A673 (cell line): ENCODE measurements around the gene PDCD4. TPM values are rescaled to one million over a fixed set of nuclear protein-coding genes. Genes with fewer than 3 reads are reported as not detected.
"Not testable (repeated sequence)": the region's sequence is repeated elsewhere in the genome, so short reads cannot be mapped to it uniquely, and the experiment has no call there.

ENCODE experiments used
- BruUV-seq: library from RNA; stranded (reverse); fragments of 400-500 nt; replicated peaks from 2 replicates; lab custom pipeline; 2021; lab: Mats Ljungman, UMichigan
- CTCF ChIA-PET: fragments of 300-600 bp; sonication (Branson Sonifier 250); formaldehyde crosslinking; loops from one replicate; lab custom pipeline; 2022; ENCODE audit warnings: antibody characterized with exemption; lab: Charles Lee
- POLR2A ChIA-PET: fragments of 300-600 bp; sonication (Branson Sonifier 250); formaldehyde crosslinking; loops from one replicate; lab custom pipeline; 2022; ENCODE audit warnings: antibody characterized with exemption; ENCODE audit not compliant: low non-redundant PET; lab: Charles Lee
- DNase-seq: peaks from one replicate; pipeline ENCODE4 v3.0.0-alpha.2; 2015; ENCODE audit warnings: low spot score
- H3K27ac ChIP-seq: fragments of 200-600 bp; sonication (generic); 2 replicates; pipeline ENCODE4 v1.5.1; 2016; ENCODE audit warnings: mixed run types, low read depth, mild to moderate bottlenecking, mixed read lengths, antibody characterized with exemption, low read length; ENCODE audit not compliant: poor library complexity, severe bottlenecking
- H3K27me3 ChIP-seq: fragments of 200-600 bp; sonication (generic); replicated peaks from 2 replicates; pipeline ENCODE4 v1.6.1; 2017; ENCODE audit warnings: mixed run types, low read depth, mild to moderate bottlenecking, mixed read lengths, antibody characterized with exemption, low read length; ENCODE audit not compliant: insufficient read depth, poor library complexity
- H3K36me3 ChIP-seq: fragments of 200-600 bp; sonication (generic); 2 replicates; pipeline ENCODE4 v1.6.1; 2016; ENCODE audit warnings: mixed run types, mild to moderate bottlenecking, mixed read lengths, antibody characterized with exemption, low read length; ENCODE audit not compliant: insufficient read depth, poor library complexity, severe bottlenecking
- H3K4me1 ChIP-seq: fragments of 200-600 bp; sonication (generic); 2 replicates; pipeline ENCODE4 v1.6.1; 2017; ENCODE audit warnings: mixed run types, mild to moderate bottlenecking, mixed read lengths, antibody characterized with exemption, low read length; ENCODE audit not compliant: insufficient read depth, poor library complexity, severe bottlenecking
- H3K4me3 ChIP-seq: fragments of 200-600 bp; sonication (generic); 2 replicates; pipeline ENCODE4 v1.5.1; 2016; ENCODE audit warnings: low read depth, mixed run types, mild to moderate bottlenecking, mixed read lengths, low read length; ENCODE audit not compliant: poor library complexity, severe bottlenecking
- H3K9me3 ChIP-seq: fragments of 200-600 bp; sonication (generic); 2 replicates; pipeline ENCODE4 v1.6.1; 2016; ENCODE audit warnings: mixed run types, low read depth, mild to moderate bottlenecking, mixed read lengths, antibody characterized with exemption, low read length; ENCODE audit not compliant: poor library complexity, severe bottlenecking
- CTCF ChIP-seq: fragments of 300-800, 200-600 bp; sonication (generic); conservative IDR thresholded peaks from 2 replicates; pipeline ENCODE4 v1.5.1; 2017; ENCODE audit warnings: low read depth, mild to moderate bottlenecking, antibody characterized with exemption, low read length, moderate library complexity, mixed read lengths
- EZH2 ChIP-seq: fragments of 200-600 bp; sonication (generic); IDR thresholded peaks from 2 replicates; pipeline ENCODE4 v1.6.1; 2017; ENCODE audit warnings: borderline replicate concordance, low read depth, mild to moderate bottlenecking, mixed read lengths, antibody characterized with exemption, low read length; ENCODE audit not compliant: poor library complexity, severe bottlenecking
- intact Hi-C: fragments of 100-400 bp; cut with micrococcal nuclease; formaldehyde crosslinking; loops from one replicate; pipeline ENCODE4 v1.10.0; 2022; ENCODE audit not compliant: unreplicated experiment
- total RNA-seq: library from RNA; stranded (reverse); gene quantifications from 2 replicates; pipeline ENCODE4 v1.2.3, GENCODE V29; 2021

Gene PDCD4
- total RNA-seq, 1 experiment from 2014 or later, result 17.3 TPM

DNA sequence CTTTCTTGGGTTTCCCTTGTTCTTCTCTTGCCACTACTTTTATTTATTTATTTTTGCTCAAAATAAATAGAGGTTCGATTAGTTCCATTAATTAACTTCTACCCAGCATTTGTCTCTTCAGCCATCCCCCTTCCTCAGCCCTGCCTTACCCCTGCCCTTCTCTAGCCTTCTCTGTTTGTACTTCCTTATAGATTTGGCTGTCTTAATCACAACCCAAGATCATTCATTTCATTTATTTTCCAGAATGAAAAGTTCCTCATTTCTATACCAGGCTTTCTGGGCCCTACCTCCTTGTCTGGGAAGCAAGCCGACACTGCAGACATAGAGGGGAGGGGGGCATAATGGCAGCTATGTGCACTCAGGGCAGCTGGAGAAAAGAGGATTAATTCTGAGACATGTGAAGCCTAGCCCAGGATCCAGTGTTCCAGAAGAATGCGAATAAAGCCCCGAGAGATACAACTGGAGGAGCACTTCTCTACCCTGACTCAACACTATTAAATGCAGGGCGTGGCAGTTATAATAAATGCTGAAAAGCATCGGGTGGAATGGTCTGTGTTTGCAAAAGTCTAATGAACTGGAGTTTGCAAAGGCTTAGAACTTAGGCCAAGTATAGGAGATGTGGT lies 6.4 kb upstream of the PDCD4 start:
- Histone ChIP-seq H3K27me3 (no peaks in the 10 kb centered on the region), H3K4me3 (no peak overlapping the region), H3K9me3 (no peaks in the 10 kb centered on the region), H3K4me1 (peaks cover 18% of the 10 kb centered on the region), H3K27ac (peak overlapping the region; percentile 2), H3K36me3 (no peaks in the 10 kb centered on the region)
- no peak for TF ChIP-seq EZH2
- TF ChIP-seq CTCF, result no peak
- POLR2A ChIA-PET, result no interaction called here
- no TSS peak for BruUV-seq
- CTCF ChIA-PET, result no interaction called here
- DNase-seq, result peak; percentile 69
- intact Hi-C loops, result no loop called here

GRCh38 chr10:110865809-110866482 lies 5.8 kb upstream of the PDCD4 start:
- peaks cover 16% of the 10 kb centered on the region for H3K4me1 ChIP-seq
- H3K27me3 ChIP-seq, result no peaks in the 10 kb centered on the region
- intact Hi-C loops, result no loop called here
- no peak overlapping the region for H3K27ac ChIP-seq
- POLR2A ChIA-PET, result no interaction called here
- no peak overlapping the region for H3K4me3 ChIP-seq
- no peaks in the 10 kb centered on the region for H3K36me3 ChIP-seq
- no peaks in the 10 kb centered on the region for H3K9me3 ChIP-seq
- DNase-seq, result no peak
- CTCF ChIA-PET, result no interaction called here
- TF ChIP-seq CTCF (no peak), EZH2 (no peak)
- BruUV-seq, result no TSS peak

DNA sequence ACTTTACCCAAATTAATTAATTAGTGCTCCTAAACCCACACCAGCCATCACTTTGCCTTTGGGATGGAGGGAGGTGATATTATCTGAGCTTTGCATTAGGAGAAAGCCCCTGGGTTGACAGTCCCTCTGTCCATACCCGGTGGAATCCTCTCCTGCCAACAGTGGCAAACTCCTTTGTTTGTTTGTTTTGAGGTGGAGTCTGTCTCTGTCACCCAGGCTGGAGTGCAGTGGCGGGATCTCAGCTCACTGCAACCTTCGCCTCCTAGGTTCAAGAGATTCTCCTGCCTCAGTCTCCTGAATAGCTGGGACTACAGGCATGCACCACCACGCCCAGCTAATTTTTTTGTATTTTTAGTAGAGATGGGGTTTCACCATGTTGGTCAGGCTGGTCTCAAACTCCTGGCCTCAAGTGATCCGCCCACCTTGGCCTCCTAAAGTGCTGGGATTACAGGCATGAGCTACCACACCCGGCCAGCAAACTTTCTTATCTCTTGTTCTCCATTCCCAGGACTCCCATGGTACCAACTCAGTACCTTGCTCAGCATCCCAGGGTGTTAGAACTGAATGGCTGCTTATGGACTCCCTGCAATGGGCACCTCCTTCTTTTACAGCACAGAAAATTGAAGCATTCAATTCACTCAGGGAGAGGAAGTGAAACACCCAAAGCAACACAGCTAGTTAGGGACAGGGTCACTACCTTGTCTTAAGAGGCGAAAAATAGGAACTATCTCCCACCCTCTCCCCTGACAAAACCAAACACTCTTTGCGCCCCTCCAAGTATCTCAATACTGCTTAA lies 4.5 kb upstream of the PDCD4 start:
- POLR2A ChIA-PET, H3K27me3 ChIP-seq, CTCF ChIA-PET, DNase-seq, H3K9me3 ChIP-seq, intact Hi-C loops, BruUV-seq, H3K27ac ChIP-seq, H3K36me3 ChIP-seq, H3K4me3 ChIP-seq: not testable (repeated sequence)
- peaks cover 16% of the 10 kb centered on the region for H3K4me1 ChIP-seq
